Prostate gland (tissue), 2 donors: ENCODE results near the gene FBXO15. TPM values are rescaled to one million over a fixed set of nuclear protein-coding genes. Genes with fewer than 3 reads are reported as not detected.

Experiments used
- DNase-seq: peaks from one replicate; pipeline ENCODE4 v3.0.0-alpha.2; 2019; ENCODE audit warnings: low spot score
- H3K27ac ChIP-seq, 2 donors: fragments of 200-600 bp; sonication (generic); 2 replicates each; pipeline ENCODE4 v1.5.1; 2017 to 2019
- H3K27me3 ChIP-seq: fragments of 200-600 bp; sonication (generic); replicated peaks from 2 replicates; pipeline ENCODE4 v1.5.1; 2019; ENCODE audit not compliant: insufficient read depth
- H3K36me3 ChIP-seq, 2 donors: fragments of 200-600 bp; sonication (generic); 1 replicate in 1 of 2; 2 replicates in 1 of 2; pipeline versions ENCODE4 v1.5.1 to v1.8.1; 2017 to 2019
- H3K4me1 ChIP-seq: fragments of 200-600 bp; sonication (generic); replicated peaks from 2 replicates; pipeline ENCODE4 v1.5.1; 2019
- H3K4me3 ChIP-seq, 2 donors: fragments of 200-600 bp; sonication (generic); 2 replicates each; pipeline ENCODE4 v1.5.1; 2017 to 2019
- H3K9me3 ChIP-seq: fragments of 200-600 bp; sonication (generic); 2 replicates; pipeline ENCODE4 v1.5.1; 2017
- CTCF ChIP-seq, 4 experiments: fragments of 200-600 bp in 2 of 4; fragments of 450-650 bp in 2 of 4; sonication (generic) in 2 of 4; IDR thresholded peaks; 1 replicate in 3 of 4; 2 replicates in 1 of 4; pipeline ENCODE4 v1.5.1; 2016 to 2019; ENCODE audit warnings: antibody characterized with exemption in 4 of 4, mild to moderate bottlenecking in 2 of 4, moderate library complexity in 2 of 4
- POLR2A ChIP-seq: fragments of 450-650 bp; IDR thresholded peaks from one replicate; pipeline ENCODE4 v1.6.1; 2016; ENCODE audit warnings: antibody characterized with exemption, mild to moderate bottlenecking
- POLR2AphosphoS5 ChIP-seq: sonication (generic); formaldehyde crosslinking; IDR thresholded peaks from one replicate; pipeline ENCODE4 v1.6.1; 2017; ENCODE audit warnings: antibody characterized with exemption
- WGBS: methylation state at CpG from one replicate; pipeline ENCODE4 v1.1.5; 2018; 5-methylcytosine and 5-hydroxymethylcytosine counted together
- intact Hi-C: fragments of 100-400 bp; cut with DNase I; formaldehyde crosslinking; loops from one replicate; pipeline ENCODE4 v1.14.2; 2022
- total RNA-seq, 2 donors: library from RNA; depleted of rRNA; stranded (reverse); fragments of >200 nt; gene quantifications; one replicate each; pipeline ENCODE4 v1.1.0, GENCODE V29; 2016

FBXO15 gene
- total RNA-seq, 2 donors from 2014 or later = 4.2 to 7.8 TPM

- Histone ChIP-seq H3K9me3 (no peaks in the 10 kb centered on the region), H3K27ac (no peak overlapping the region), H3K36me3 (no peaks in the 10 kb centered on the region), H3K4me1 (no peaks in the 10 kb centered on the region), H3K27me3 (no peaks in the 10 kb centered on the region), H3K4me3 (no peak overlapping the region)
- 86% methylated on average over 10 of the region's 10 CpGs for WGBS
- TF ChIP-seq POLR2A = no peak
- no peak for TF ChIP-seq CTCF (IDR thresholded peaks at IDR 0.05)
- no peak for TF ChIP-seq POLR2AphosphoS5
- intact Hi-C loops = no loop called here
- DNase-seq = no peak
Measured at GRCh38 chr18:74073957-74074667, 73.5 kb downstream of the FBXO15 start.

GRCh38 chr18:74069178-74070050 lies 78.2 kb downstream of the FBXO15 start:
- no peak overlapping the region for H3K27ac ChIP-seq
- no peaks in the 10 kb centered on the region for H3K9me3 ChIP-seq
- H3K27me3 ChIP-seq = no peaks in the 10 kb centered on the region
- H3K4me3 ChIP-seq = no peak overlapping the region
- TF ChIP-seq POLR2A = no peak
- TF ChIP-seq CTCF (IDR thresholded peaks at IDR 0.05) = no peak
- no peak for TF ChIP-seq POLR2AphosphoS5
- H3K4me1 ChIP-seq = no peaks in the 10 kb centered on the region
- intact Hi-C loops = no loop called here
- 69% methylated on average over 13 of the region's 13 CpGs for WGBS
- DNase-seq = no peak
- no peaks in the 10 kb centered on the region for H3K36me3 ChIP-seq

GRCh38 chr18:74068296-74068695 lies 79.3 kb downstream of the FBXO15 start:
- intact Hi-C loops = no loop called here
- TF ChIP-seq POLR2A (no peak), POLR2AphosphoS5 (no peak), CTCF (IDR thresholded peaks at IDR 0.05) (no peak)
- 89% methylated on average over 3 of the region's 3 CpGs for WGBS
- H3K27me3 ChIP-seq = no peaks in the 10 kb centered on the region
- no peaks in the 10 kb centered on the region for H3K4me1 ChIP-seq
- no peak overlapping the region for H3K4me3 ChIP-seq
- no peak overlapping the region for H3K27ac ChIP-seq
- H3K9me3 ChIP-seq = no peaks in the 10 kb centered on the region
- DNase-seq = no peak
- H3K36me3 ChIP-seq = no peaks in the 10 kb centered on the region

- Histone ChIP-seq H3K27me3 (no peaks in the 10 kb centered on the region), H3K4me3 (no peak overlapping the region), H3K9me3 (no peaks in the 10 kb centered on the region), H3K4me1 (no peaks in the 10 kb centered on the region), H3K36me3 (no peaks in the 10 kb centered on the region), H3K27ac (no peak overlapping the region)
- 79% methylated on average over 7 of the region's 7 CpGs for WGBS
- TF ChIP-seq POLR2A (no peak), POLR2AphosphoS5 (no peak), CTCF (IDR thresholded peaks at IDR 0.05) (no peak)
- intact Hi-C loops = no loop called here
- no peak for DNase-seq
Measured at GRCh38 chr18:74066018-74066417, 81.6 kb downstream of the FBXO15 start.
